Peyer's patch (tissue), 4 donors: Measurements from ENCODE around the gene CRNN.

Source experiments
- CTCF ChIP-seq, 6 experiments: fragments of 450-650 bp in 4 of 6; fragments of 200-600 bp in 2 of 6; sonication (generic) in 1 of 6; IDR thresholded peaks; one replicate each; pipeline ENCODE4 v1.5.1; 2017 to 2019; ENCODE audit warnings: antibody characterized with exemption in 6 of 6, mild to moderate bottlenecking in 3 of 6, moderate library complexity in 1 of 6
- POLR2A ChIP-seq, 2 donors: fragments of 450-650 bp; IDR thresholded peaks; one replicate each; pipeline ENCODE4 v1.5.1; 2017; ENCODE audit warnings: antibody characterized with exemption in 2 of 2, mild to moderate bottlenecking in 2 of 2, moderate library complexity in 2 of 2

GRCh38 chr1:152457561-152457960, 43.5 kb upstream of the CRNN start:
- no peak for TF ChIP-seq POLR2A (IDR thresholded peaks at IDR 0.05)
- TF ChIP-seq CTCF (IDR thresholded peaks at IDR 0.05), result no peak
